AG09319 (cell line): Measurements from ENCODE around the gene CPN1.

Source experiments
- DNase-seq: peaks from one replicate; pipeline ENCODE4 v3.0.0-alpha.2; 2010; ENCODE audit warnings: low read depth; ENCODE audit errors: extremely low read depth
- CTCF ChIP-seq: IDR thresholded peaks from 2 replicates; pipeline ENCODE4 v1.5.1; 2011; ENCODE audit warnings: low read depth, mild to moderate bottlenecking, inconsistent platforms, low read length, moderate library complexity

Gene CPN1

GRCh38 chr10:100037758-100038315 is 43.8 kb downstream of the CPN1 start:
- TF ChIP-seq CTCF, result no peak
- no peak for DNase-seq

- no peak for DNase-seq
- no peak for TF ChIP-seq CTCF
These were observed 44.8 kb downstream of the CPN1 start for GRCh38 chr10:100036850-100037249.

- no peak for DNase-seq
- no peak for TF ChIP-seq CTCF
These were observed 47.8 kb downstream of the CPN1 start for GRCh38 chr10:100033766-100034418.

- no peak for TF ChIP-seq CTCF
- no peak for DNase-seq
These were observed 54.3 kb downstream of the CPN1 start for GRCh38 chr10:100027416-100027815.

GRCh38 chr10:100025576-100025975 is 56.1 kb downstream of the CPN1 start:
- TF ChIP-seq CTCF, result no peak
- peak; percentile 85 for DNase-seq

- DNase-seq, result no peak
- no peak for TF ChIP-seq CTCF
These were observed 56.9 kb downstream of the CPN1 start for GRCh38 chr10:100024748-100025147.

GRCh38 chr10:100022403-100022802 is 59.3 kb downstream of the CPN1 start:
- DNase-seq, result no peak

More at GRCh38 chr10:100022403-100022802, 59.3 kb downstream of the CPN1 start:
- TF ChIP-seq CTCF, result no peak
